ENCODE results near the gene EVA1C.

Gene EVA1C

DNA sequence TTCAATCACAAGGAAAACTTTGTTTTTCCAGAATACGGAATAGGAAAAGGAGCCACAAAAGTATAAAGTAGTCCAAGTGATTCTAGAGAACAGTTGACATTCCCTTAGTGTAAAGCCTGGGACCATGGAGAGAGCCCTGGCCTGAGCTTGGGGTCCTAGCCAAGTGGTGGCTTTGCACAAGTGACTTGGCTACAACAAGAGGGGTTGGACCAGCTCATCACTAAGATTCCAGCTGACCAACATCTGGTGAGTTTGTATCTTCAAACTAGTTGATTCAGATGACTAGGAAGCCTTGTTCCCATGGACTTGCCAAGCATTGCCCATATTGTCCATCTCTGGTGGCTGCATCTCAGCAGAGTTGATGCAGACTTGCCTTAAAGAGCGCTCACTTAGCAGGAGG lies 96.5 kb downstream of the EVA1C start:
- TF ChIP-seq REST (IDR thresholded peaks at IDR 0.05; ENCODE audit: insufficient read depth in 1 of 2, low read depth in 2 of 2, low read length in 2 of 2), result peak in 1 of 2 experiments; percentile 59; a peak in 1 of 4 replicates

- TF ChIP-seq POLR2AphosphoS5 (IDR thresholded peaks at IDR 0.05; ENCODE audit: low read depth, low read length), result no peak
- no peak for TF ChIP-seq SIN3A (IDR thresholded peaks at IDR 0.05; ENCODE audit: borderline replicate concordance, insufficient read depth, low read length)
- TF ChIP-seq TAF1 (IDR thresholded peaks at IDR 0.05; ENCODE audit: borderline replicate concordance, insufficient read depth, low read length), result no peak
These were observed 102.0 kb downstream of the EVA1C start for GRCh38 chr21:32514275-32515055.

DNA sequence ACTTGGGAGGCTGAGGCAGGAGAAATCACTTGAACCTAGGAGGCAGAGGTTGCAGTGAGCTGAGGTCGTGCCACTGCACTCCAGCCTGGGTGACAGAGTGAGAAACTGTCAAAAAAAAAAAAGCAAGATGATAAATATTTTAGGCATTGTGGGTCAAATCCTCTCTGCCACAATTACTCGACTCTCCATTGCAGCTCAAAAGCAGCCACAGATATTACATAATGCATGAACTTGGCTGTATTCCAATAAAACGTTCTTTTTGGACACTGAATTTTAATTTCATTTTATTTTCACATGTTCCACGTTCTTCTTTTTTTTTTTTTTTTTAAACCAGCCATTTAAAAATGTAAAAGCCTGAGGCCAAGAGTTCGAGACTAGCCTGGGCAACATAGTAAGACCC lies 103.4 kb downstream of the EVA1C start:
- TF ChIP-seq TAF1 (IDR thresholded peaks at IDR 0.05; ENCODE audit: borderline replicate concordance, insufficient read depth, low read length), result no peak
- TF ChIP-seq POLR2AphosphoS5 (IDR thresholded peaks at IDR 0.05; ENCODE audit: low read depth, low read length), result no peak
- no peak for TF ChIP-seq REST (IDR thresholded peaks at IDR 0.05; ENCODE audit: insufficient read depth in 1 of 2, low read depth in 2 of 2, low read length in 2 of 2)
- TF ChIP-seq FOXP2 (optimal IDR thresholded peaks at IDR 0.05; ENCODE audit: borderline replicate concordance, extremely low read depth, extremely low read length, insufficient read depth), result no peak
- no peak for TF ChIP-seq SIN3A (IDR thresholded peaks at IDR 0.05; ENCODE audit: borderline replicate concordance, insufficient read depth, low read length)

GRCh38 chr21:32516756-32517649 lies 104.5 kb downstream of the EVA1C start:
- TF ChIP-seq REST (IDR thresholded peaks at IDR 0.05; ENCODE audit: insufficient read depth in 1 of 2, low read depth in 2 of 2, low read length in 2 of 2) (no peak), SIN3A (IDR thresholded peaks at IDR 0.05; ENCODE audit: borderline replicate concordance, insufficient read depth, low read length) (peak; percentile 16; the same call in 1 of the 2 replicates)

DNA sequence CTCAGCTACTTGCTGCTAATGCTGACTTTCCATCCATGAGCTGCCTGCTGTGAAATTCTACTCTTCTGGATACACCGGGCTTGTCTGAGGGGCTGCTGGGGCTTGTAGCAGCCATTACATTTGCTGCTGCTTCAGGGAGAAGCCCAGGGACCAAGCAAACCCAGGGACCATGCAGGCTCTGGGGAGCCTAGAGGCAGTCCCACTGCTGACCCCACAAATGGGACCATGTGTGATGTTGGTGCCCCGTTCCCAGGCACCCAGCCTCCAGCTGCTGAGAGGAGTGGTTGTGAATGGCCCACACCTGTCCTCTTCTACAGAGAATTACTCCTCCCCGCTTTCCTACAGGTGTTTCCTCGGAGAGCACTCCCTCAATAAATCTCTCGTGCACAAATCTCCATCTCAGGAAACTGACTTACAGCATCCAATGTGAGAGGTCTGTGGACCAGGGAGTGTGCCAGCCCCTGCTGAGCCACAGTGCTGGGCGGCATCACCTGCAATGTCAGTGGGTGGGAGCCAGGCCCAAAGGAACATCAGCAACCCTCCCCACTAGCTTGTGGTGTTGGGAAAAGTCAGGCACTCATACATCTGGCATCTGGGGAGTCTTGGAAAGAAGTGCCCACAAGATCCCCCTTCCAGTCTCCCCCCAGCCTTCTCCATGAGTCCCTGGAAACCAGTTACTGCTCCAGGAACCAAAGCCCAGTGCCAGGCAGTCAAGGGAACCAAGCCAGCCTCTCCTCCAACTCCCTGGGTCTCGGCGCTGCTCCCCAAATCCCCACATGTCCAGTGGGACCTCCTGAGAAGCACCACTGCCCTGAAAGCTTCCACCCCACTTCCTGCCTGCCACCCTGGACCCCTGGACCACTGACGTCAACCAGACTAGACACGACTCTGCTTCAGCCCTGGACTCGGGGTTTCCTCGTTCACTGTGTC lies 107.7 kb downstream of the EVA1C start:
- no peak for TF ChIP-seq POLR2AphosphoS5 (IDR thresholded peaks at IDR 0.05; ENCODE audit: low read depth, low read length)

All from PFSK-1 (cell line).